K562 (cell line): Measurements from ENCODE around the gene MFSD6. TPM values are rescaled to one million over a fixed set of nuclear protein-coding genes. Genes with fewer than 3 reads are reported as not detected.

ENCODE experiments used
- ATAC-seq: fragments of 200-7000 bp; cut with Tn5 transposase; 3 replicates; pipeline ENCODE4 v1.9.1; 2020; ENCODE audit warnings: moderate library complexity
- BruUV-seq: library from RNA; stranded (reverse); fragments of 400-500 nt; replicated peaks from 2 replicates; lab custom pipeline; 2021; lab: Mats Ljungman, UMichigan
- CTCF ChIA-PET: fragments of 300-600 bp; formaldehyde crosslinking; extraction: SDS; loops from one replicate; lab custom pipeline; 2021; ENCODE audit warnings: low intra/inter-chr PET ratio; lab: Yijun Ruan, JAX
- POLR2A ChIA-PET: fragments of 300-600, 350-650 bp; sonication (Branson Sonifier 250); formaldehyde crosslinking; extraction: SDS; loops from one replicate; lab custom pipeline; 2021; ENCODE audit warnings: antibody characterized with exemption, inconsistent platforms; lab: Yijun Ruan, JAX
- DNase-seq, 4 experiments: peaks; one replicate each; pipeline versions ENCODE4 v3.0.0 to v3.0.0-alpha.2; 2011 to 2018; ENCODE audit warnings: low spot score in 3 of 4, mixed read lengths in 3 of 4; ENCODE audit errors: extremely low read depth in 1 of 4
- FAIRE-seq: peaks from 2 replicates; lab custom pipeline; 2011; peaks lifted over from hg19 to GRCh38; lab: Jason Lieb, UNC
- H2AFZ ChIP-seq: 2 replicates; pipeline ENCODE4 v1.6.0; 2011; ENCODE audit warnings: low read depth, low read length, control low read depth, inconsistent platforms
- H3K27ac ChIP-seq: fragments of 200-600 bp; 3 replicates; pipeline ENCODE4 v1.8.0; 2011; ENCODE audit warnings: low read depth, mild to moderate bottlenecking, control low read depth, inconsistent platforms, low read length, moderate library complexity, mixed read lengths; ENCODE audit errors: extremely low read depth
- H3K27me3 ChIP-seq, 2 experiments: fragments of 300-600 bp in 1 of 2; 2 replicates in 1 of 2; 3 replicates in 1 of 2; pipeline versions ENCODE4 v1.6.0 to v1.8.0; 2011; ENCODE audit warnings: inconsistent platforms in 2 of 2, low read length in 2 of 2, mild to moderate bottlenecking in 1 of 2, mixed read lengths in 1 of 2, moderate library complexity in 1 of 2; ENCODE audit not compliant: control insufficient read depth in 2 of 2, insufficient read depth in 2 of 2
- H3K36me3 ChIP-seq: fragments of 300-600 bp; 3 replicates; pipeline ENCODE4 v1.8.0; 2011; ENCODE audit warnings: mild to moderate bottlenecking, low read length, inconsistent platforms; ENCODE audit not compliant: control insufficient read depth, insufficient read depth
- H3K4me1 ChIP-seq, 2 experiments: fragments of 200-600 bp in 1 of 2; replicated peaks in 1 of 2; 2 replicates in 1 of 2; 3 replicates in 1 of 2; pipeline versions ENCODE4 v1.5.1 to v1.8.0; 2011; ENCODE audit warnings: inconsistent platforms in 2 of 2, low read length in 2 of 2, mild to moderate bottlenecking in 1 of 2, mixed read lengths in 1 of 2, moderate library complexity in 1 of 2; ENCODE audit not compliant: control insufficient read depth in 2 of 2, insufficient read depth in 2 of 2
- H3K4me2 ChIP-seq: 2 replicates; pipeline ENCODE4 v1.6.1; 2011; ENCODE audit warnings: low read length, control low read depth, inconsistent platforms, mixed read lengths; ENCODE audit not compliant: insufficient read depth
- H3K4me3 ChIP-seq: fragments of 200-600 bp; sonication (generic), shearing (Covaris generic); 2 replicates; pipeline ENCODE4 v1.5.1; 2016; ENCODE audit warnings: control low read depth, inconsistent platforms
- H3K79me2 ChIP-seq: fragments of 200-600 bp; 3 replicates; pipeline ENCODE4 v1.8.0; 2011; ENCODE audit warnings: low read length, inconsistent platforms; ENCODE audit not compliant: control insufficient read depth, insufficient read depth
- H3K9ac ChIP-seq, 2 experiments: 2 replicates each; pipeline versions ENCODE4 v1.6.0 to v1.6.1; 2011; ENCODE audit warnings: low read depth in 2 of 2, low read length in 2 of 2, control low read depth in 1 of 2, inconsistent platforms in 1 of 2, mild to moderate bottlenecking in 1 of 2, mixed read lengths in 1 of 2; ENCODE audit not compliant: insufficient read depth in 1 of 2
- H3K9me1 ChIP-seq: one replicate; pipeline ENCODE4 v1.6.0; 2011; ENCODE audit warnings: inconsistent platforms, mild to moderate bottlenecking, low read length, moderate library complexity; ENCODE audit not compliant: control insufficient read depth, insufficient read depth
- H3K9me3 ChIP-seq: replicated peaks from 2 replicates; pipeline ENCODE4 v1.5.1; 2011; ENCODE audit warnings: low read depth, low read length, inconsistent platforms; ENCODE audit not compliant: control insufficient read depth, insufficient read depth
- H4K20me1 ChIP-seq: replicated peaks from 2 replicates; pipeline ENCODE4 v1.6.1; 2011; ENCODE audit warnings: low read length, inconsistent platforms, mixed read lengths; ENCODE audit not compliant: control insufficient read depth, insufficient read depth
- CAMTA2 ChIP-seq: fragments of 250-450 bp; sonication (Bioruptor Pico); conservative IDR thresholded peaks from 2 replicates; pipeline ENCODE4 v1.5.1; 2022
- CEBPG ChIP-seq, 3 experiments: fragments of 200-800 bp in 1 of 3; sonication (Bioruptor generic) in 1 of 3; sonication (generic) in 1 of 3; formaldehyde crosslinking in 1 of 3; IDR thresholded peaks in 2 of 3; conservative IDR thresholded peaks in 1 of 3; 2 replicates each; pipeline versions ENCODE4 v1.6.1 to v1.8.0; 2016 to 2022; ENCODE audit warnings: missing compliant biosample characterization in 2 of 3, missing genetic modification characterization in 2 of 3, mild to moderate bottlenecking in 1 of 3, missing genetic modification reagents in 1 of 3
- CREBBP ChIP-seq: IDR thresholded peaks from one replicate; pipeline ENCODE4 v1.6.1; 2012; ENCODE audit warnings: low read depth, mild to moderate bottlenecking, control low read depth, inconsistent platforms, low read length
- MIER1 ChIP-seq: fragments of 450-650 bp; IDR thresholded peaks from 2 replicates; pipeline ENCODE4 v1.6.1; 2016; ENCODE audit warnings: antibody characterized with exemption, mild to moderate bottlenecking, low read depth
- MTA1 ChIP-seq: fragments of 450-650 bp; IDR thresholded peaks from 2 replicates; pipeline ENCODE4 v1.6.1; 2017; ENCODE audit warnings: borderline replicate concordance
- PRMT5 ChIP-seq: sonication (generic); formaldehyde crosslinking; IDR thresholded peaks from 2 replicates; pipeline ENCODE4 v1.5.0; 2020; ENCODE audit warnings: missing genetic modification reagents
- RBM14 ChIP-seq: fragments of 200-400 bp; formaldehyde crosslinking; IDR thresholded peaks from 2 replicates; pipeline ENCODE4 v1.6.1; 2018; ENCODE audit warnings: low read depth, mild to moderate bottlenecking, low read length, moderate library complexity, borderline replicate concordance; ENCODE audit not compliant: insufficient read depth
- TAF1 ChIP-seq: IDR thresholded peaks from 2 replicates; pipeline ENCODE4 v1.6.1; 2011; ENCODE audit warnings: mild to moderate bottlenecking, low read length, moderate library complexity; ENCODE audit not compliant: insufficient read depth, control insufficient read depth, severe bottlenecking; ENCODE audit errors: extremely low read depth
- ZNF354B ChIP-seq: fragments of 250-450 bp; sonication (Bioruptor Pico); IDR thresholded peaks from 2 replicates; pipeline ENCODE4 v1.4.0; 2020
- WGBS: fragments of 100-300 bp; shearing (Covaris generic); methylation state at CpG from one replicate; pipeline ENCODE4 v1.1.6; 2016; ENCODE audit warnings: low coverage, mixed read lengths; ENCODE audit not compliant: insufficient coverage; ENCODE audit errors: missing lambda C conversion rate; 5-methylcytosine and 5-hydroxymethylcytosine counted together
- in situ Hi-C: fragments of 300-500 bp; cut with MboI; formaldehyde crosslinking; loops from 4 replicates; pipeline ENCODE4 v1.15.0; 2018; ENCODE audit warnings: inconsistent platforms, mixed read lengths
- intact Hi-C: fragments of 100-400 bp; cut with micrococcal nuclease; formaldehyde crosslinking; loops from 2 replicates; pipeline ENCODE4 v1.14.2; 2022
- polyA plus RNA-seq, 8 experiments: library from polyadenylated mRNA; depleted of rRNA in 4 of 8; stranded (reverse) in 5 of 8; unstranded in 3 of 8; fragments of >200 nt; fragmentation: Nextera tagmentation in 2 of 8; fragmentation: Illumina TruSeq in 1 of 8; extraction: Ambion mirVana in 2 of 8; extraction: Trizol in 1 of 8; gene quantifications; 2 replicates each; pipeline versions ENCODE4 v1.2.1 to v1.2.3, GENCODE V29; 2011 to 2014; ENCODE audit warnings: inconsistent platforms in 1 of 8, missing spikeins in 1 of 8
- total RNA-seq, 7 experiments: library from RNA; depleted of rRNA in 6 of 7; stranded (reverse); fragments of >200 nt in 6 of 7; fragmentation: Illumina TruSeq in 2 of 7; extraction: Trizol in 2 of 7; gene quantifications; 2 replicates each; pipeline versions ENCODE4 v1.2.1 to v1.2.3, GENCODE V29; 2011 to 2021; ENCODE audit warnings: low replicate concordance in 1 of 7
- TF ChIP-seq, protein P1 (sequence below): fragments of 450-650 bp; IDR thresholded peaks from 2 replicates; pipeline ENCODE4 v1.6.1; 2016; ENCODE audit warnings: antibody characterized with exemption
- TF ChIP-seq, protein P2 (sequence below): fragments of 450-650 bp; IDR thresholded peaks from 2 replicates; pipeline ENCODE4 v1.6.1; 2017; ENCODE audit warnings: mild to moderate bottlenecking, moderate library complexity

MFSD6 gene
- total and polyA plus RNA-seq, 9 of the 15 experiments (the other 6 are each of a cell fraction or from before 2014, with no cell fraction given) = 1.1 to 7.9 (median 4.4) TPM

DNA sequence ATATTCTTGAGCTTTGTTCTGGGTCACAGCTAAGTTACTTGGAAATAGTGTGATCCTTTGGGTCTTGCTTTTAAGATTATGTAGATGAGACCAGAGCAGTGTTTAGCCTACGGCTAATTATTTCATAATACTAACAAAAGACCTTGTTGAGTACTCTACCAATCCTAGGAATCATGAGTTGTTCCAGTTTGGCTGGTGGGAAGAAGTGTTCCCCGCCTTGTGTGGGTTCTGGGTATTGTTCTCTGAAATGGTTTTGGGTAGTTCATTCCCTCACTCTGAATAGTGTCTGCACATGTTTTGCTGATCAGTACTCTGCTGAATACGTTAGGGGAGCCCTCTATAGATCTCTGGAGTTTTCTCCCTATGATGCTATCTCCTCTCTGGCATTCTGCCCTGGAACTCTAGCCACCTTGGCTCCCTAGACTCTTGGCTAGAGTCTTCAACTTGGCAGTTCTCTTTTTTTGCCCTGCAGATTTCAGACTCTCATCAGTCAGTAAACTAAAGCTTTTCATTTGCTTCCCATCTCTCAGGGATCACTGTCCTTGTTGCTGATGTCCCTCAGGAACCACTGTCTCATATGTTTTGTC lies 78.0 kb downstream of the MFSD6 start (continued):
- no peak for TF ChIP-seq RBM14
- no peak for TF ChIP-seq CREBBP
- TF ChIP-seq, protein P1, sequence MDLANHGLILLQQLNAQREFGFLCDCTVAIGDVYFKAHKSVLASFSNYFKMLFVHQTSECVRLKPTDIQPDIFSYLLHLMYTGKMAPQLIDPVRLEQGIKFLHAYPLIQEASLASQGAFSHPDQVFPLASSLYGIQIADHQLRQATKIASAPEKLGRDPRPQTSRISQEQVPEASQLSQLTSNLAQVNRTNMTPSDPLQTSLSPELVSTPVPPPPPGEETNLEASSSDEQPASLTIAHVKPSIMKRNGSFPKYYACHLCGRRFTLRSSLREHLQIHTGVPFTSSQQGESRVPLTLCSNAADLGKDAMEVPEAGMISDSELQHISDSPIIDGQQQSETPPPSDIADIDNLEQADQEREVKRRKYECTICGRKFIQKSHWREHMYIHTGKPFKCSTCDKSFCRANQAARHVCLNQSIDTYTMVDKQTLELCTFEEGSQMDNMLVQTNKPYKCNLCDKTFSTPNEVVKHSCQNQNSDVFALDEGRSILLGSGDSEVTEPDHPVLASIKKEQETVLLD = no peak
- TF ChIP-seq CAMTA2 (CRISPR knock-in tag) = no peak
- TF ChIP-seq, protein P2, sequence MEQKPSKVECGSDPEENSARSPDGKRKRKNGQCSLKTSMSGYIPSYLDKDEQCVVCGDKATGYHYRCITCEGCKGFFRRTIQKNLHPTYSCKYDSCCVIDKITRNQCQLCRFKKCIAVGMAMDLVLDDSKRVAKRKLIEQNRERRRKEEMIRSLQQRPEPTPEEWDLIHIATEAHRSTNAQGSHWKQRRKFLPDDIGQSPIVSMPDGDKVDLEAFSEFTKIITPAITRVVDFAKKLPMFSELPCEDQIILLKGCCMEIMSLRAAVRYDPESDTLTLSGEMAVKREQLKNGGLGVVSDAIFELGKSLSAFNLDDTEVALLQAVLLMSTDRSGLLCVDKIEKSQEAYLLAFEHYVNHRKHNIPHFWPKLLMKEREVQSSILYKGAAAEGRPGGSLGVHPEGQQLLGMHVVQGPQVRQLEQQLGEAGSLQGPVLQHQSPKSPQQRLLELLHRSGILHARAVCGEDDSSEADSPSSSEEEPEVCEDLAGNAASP = no peak

DNA sequence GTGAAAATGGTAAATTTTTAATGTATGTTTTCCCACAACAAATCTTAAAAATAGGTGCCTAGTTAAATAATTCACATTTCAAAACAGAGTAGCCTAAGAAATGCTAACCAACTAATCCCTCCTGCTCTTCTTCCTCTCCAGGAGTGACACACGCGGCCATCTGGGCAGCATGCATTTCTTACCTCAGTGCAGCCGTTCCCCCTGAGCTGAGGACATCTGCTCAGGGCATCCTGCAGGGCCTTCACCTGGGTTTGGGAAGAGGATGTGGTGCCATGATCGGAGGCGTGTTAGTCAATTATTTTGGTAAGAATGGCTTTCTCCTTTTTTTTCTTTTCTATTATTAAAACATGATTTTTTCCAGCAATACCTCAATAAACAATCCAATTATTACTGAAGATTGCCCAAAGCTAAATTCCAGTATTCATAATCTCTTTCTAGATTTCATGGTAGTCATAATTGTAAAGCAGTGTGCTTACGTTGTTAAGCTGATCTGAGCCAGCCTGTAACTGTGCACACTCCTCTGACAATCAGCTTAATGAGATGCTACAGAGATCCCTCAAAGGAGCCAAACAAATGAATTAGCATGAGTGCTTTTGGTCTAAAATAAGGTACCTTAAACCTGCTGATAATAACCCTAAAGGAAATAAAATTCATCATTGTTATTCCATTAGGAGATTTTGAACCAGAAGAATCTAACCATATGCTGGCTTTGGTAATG lies 80.5 kb downstream of the MFSD6 start:
- intact Hi-C loops (no loop called here), in situ Hi-C loops (no loop called here)
- no peak overlapping the region for H3K4me3 ChIP-seq
- H3K36me3 ChIP-seq = no peaks in the 10 kb centered on the region
- no peak overlapping the region for H3K9ac ChIP-seq
- no peaks in the 10 kb centered on the region for H3K79me2 ChIP-seq
- no peaks in the 10 kb centered on the region for H4K20me1 ChIP-seq
- no peak overlapping the region for H3K27ac ChIP-seq
- ATAC-seq = no peak
- H3K4me2 ChIP-seq = no peak overlapping the region
- TF ChIP-seq PRMT5 (CRISPR knock-in tag) (no peak), CEBPG (CRISPR knock-in tag; IDR thresholded peaks at IDR 0.05) (no peak), CEBPG (tag; conservative IDR thresholded peaks at IDR 0.05 in 1 of 2, IDR thresholded peaks at IDR 0.05 in 1 of 2) (no peak), TAF1 (no peak), MIER1 (no peak), ZNF354B (no peak), MTA1 (no peak)
- ChIA-PET POLR2A (interaction anchor here (1.4 kb wide), 1 partner anchor 11 kb away, joined by 6 read pairs; no protein-coding TSS in a partner anchor), CTCF (no interaction called here)
- H3K4me1 ChIP-seq = no peaks in the 10 kb centered on the region
- no peaks in the 10 kb centered on the region for H3K9me1 ChIP-seq
- FAIRE-seq = no peak
- DNase-seq = no peak
- no peak overlapping the region for H2AFZ ChIP-seq
- BruUV-seq = no TSS peak
- peaks cover 2% of the 10 kb centered on the region; the same call in 1 of the 2 replicates for H3K9me3 ChIP-seq
- no peaks in the 10 kb centered on the region for H3K27me3 ChIP-seq
- 93% methylated on average over 4 of the region's 6 CpGs for WGBS
